ENCODE results near the gene FAM181A.
A peak's percentile ranks its signal among the peaks of the same experiment; 100 is the strongest.

Gene FAM181A

GRCh38 chr14:93905623-93906022, 21.5 kb upstream of the FAM181A start:
- no peak for DNase-seq

DNA sequence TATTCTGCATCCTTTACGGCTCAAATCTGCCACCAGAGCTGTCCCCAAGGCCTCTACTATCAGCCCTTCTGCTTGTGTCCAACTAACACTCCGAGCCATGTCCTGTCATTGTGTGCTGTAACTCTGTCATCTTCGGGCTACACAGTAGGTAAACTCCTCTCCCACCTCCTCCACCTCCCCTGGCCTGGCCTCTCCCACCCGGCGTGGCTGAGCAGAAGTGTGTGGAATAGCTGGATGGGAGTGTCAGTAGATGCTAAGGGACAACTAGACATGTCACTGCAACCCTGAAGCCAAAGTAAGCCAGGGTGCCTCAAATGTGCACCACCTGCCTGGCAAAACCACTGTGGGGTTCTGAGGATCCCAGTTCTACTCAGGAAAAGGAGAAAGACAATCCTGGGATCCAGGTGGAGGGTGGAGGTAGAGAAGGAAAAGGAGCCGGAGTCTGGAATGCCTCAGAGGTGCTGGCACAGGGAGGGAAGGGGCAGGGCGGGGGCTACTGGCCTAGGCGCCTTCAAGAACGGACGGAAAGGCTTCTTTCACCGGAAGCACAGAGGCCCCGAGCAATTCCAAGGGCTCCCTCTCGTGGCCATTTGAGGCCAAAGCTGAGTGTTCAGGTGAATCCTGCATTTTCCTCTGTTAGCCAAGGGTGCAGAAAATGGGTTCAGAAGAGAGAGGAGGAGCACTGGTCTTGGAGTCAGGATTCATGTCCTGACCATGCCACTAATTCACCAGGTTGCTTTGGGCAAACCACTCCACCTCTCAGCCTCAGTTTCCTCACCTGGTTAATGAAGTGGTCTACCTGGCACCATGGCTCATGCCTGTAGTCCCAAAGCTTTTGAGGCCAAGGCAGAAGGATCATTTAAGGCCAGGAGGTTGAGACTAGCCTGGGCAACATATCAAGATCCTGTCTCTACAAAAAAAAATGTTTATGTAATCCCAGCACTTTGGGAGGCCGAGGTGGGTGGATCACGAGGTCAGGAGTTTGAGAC, 20.5 kb upstream of the FAM181A start:
- peak; percentile 29 to 50 for DNase-seq

GRCh38 chr14:93909429-93910128, 17.6 kb upstream of the FAM181A start:
- no peak for DNase-seq

DNA sequence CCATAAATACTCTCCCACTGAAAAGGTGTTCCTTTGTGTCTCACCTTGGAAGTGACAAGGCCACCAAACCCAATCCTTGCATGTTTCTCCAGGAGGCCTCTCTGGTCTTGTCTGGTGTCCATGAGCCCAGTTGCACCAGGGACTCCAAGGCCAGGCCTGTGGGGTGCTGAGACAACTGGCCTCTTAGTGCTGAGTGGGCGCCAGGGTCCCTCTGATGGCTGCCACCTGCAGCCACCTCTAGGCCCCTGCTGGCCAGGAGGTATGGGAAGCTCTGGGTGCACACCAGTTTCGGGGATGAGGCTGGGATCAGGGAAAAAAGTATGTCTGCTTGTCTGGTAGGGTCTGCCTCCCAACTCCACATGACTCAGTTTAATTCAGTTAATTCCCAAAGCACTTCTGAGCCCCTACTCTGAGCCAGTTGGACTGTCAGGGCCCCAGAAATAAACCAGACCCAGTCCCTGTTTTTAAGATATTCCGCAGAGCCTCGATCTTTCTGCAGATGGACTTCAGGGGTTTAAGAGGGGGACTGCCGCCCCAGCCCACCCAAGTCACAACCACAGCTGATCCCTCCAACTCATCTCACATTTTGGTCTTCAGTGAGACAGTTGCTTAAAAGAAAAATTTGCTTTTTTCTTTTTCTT, 15.0 kb upstream of the FAM181A start:
- DNase-seq, result no peak

DNA sequence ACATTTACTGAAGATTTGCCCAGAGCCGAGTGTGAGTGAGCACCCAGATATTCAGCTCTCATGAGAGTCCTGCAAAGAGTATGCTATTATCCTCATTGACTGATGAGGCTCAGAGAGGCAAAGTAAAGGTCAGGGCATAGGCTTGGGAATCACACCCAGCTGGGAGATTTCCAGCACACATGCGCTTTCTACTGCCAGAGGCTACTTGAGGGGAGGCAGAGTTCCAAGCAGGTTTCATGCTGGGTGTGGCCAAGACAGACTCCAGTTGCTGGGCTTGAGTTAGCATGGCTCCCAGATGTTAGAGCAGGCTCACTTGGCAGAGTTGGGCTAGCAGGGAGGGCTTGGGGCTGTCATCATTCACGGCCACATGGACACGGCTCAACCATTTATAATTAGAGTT, 14.4 kb upstream of the FAM181A start:
- no peak for DNase-seq

- DNase-seq, result no peak
Observed at GRCh38 chr14:93914278-93914677, 12.9 kb upstream of the FAM181A start.

- no peak for DNase-seq
Observed at GRCh38 chr14:93915070-93915705, 12.0 kb upstream of the FAM181A start.

DNA sequence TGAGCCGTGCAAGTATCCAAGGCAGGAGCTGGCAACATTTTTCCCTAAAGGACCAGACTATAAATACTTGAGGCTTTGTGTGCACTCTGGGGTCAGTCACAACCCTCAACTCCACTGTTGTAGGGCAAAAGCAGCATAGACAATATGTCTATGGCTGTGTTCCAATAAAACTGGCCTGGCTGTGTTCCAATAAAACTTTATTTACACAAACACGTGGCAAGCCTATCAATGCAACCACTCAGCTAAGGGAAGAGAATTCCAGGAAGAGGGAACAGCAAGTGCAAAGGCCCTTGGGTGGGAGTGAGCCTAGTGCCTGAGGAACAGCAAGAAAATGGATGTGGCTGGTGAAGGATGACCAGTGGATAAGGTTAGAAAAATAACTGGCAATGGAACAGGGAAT, 11.3 kb upstream of the FAM181A start:
- DNase-seq, result no peak

GRCh38 chr14:93916498-93916897, 10.6 kb upstream of the FAM181A start:
- no peak for DNase-seq

GRCh38 chr14:93917141-93917540, 10.0 kb upstream of the FAM181A start:
- DNase-seq, result no peak

- DNase-seq, result no peak
Observed at GRCh38 chr14:93921001-93921806, 5.9 kb upstream of the FAM181A start.

GRCh38 chr14:93923626-93924025, 3.5 kb upstream of the FAM181A start:
- no peak for DNase-seq

DNA sequence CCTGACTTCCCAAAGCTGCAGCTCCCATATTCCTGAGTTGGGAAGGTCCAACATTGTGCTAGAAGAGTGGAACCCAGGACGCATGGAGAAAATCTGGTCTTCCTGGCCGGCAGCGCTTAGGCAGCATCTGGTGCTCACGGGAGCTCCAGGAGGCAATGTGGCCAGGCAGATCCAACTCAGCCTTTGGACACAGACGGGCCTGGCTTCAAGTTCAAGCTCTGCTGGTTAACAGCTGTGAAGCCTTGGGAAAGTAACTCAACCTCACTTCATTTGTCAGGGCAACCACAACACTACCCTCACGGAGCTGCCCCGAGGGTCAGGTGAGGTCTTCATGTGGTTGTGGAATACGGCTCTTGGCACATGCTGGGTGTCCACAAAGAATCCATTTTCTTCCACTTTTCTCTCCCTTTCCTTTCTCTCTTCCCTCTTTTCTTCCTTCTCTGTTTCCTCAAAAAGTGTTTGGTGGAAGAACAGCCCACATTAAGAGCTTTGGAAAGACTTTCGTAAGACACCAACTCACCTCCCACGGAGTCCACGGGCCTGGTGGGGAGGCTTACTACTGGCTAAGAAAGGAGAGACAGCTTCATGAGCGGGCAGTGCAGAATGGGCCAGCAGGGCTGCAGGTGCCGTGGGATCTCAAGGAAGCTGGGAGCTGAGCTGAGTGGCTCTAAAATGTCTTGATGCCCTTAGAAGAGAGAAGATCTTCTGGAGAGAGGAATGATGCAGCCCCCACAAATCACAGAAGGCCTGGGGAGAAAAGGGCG, 2.4 kb upstream of the FAM181A start:
- DNase-seq, result no peak

DNA sequence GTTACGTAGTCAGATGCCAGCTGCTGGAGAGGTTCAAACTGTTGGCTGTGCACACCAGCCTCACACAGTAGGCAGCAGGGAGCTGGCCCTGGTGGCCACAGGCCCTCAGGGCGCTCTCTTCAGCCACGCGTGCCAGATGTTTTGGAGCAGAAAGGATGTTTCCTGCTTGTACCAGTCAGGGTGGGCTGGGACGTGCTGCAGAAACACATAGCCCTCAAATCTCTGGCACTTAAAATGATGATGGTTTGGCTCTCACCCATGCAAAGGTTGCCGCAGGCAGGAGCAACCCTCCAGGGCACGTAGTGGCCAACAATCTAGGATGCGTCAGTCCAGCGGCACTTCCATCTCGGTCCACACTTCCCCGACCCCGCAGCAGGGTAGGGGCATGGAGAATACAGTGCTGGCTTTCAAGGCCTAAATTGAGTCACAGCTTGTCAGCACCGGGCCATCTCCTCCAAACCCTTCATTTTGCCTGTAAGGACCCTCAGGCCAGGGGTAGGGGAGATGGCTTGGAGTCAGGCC, 1.7 kb upstream of the FAM181A start:
- no peak for DNase-seq

GRCh38 chr14:93926245-93926872, 785 bp upstream of the FAM181A start:
- DNase-seq, result no peak

DNA sequence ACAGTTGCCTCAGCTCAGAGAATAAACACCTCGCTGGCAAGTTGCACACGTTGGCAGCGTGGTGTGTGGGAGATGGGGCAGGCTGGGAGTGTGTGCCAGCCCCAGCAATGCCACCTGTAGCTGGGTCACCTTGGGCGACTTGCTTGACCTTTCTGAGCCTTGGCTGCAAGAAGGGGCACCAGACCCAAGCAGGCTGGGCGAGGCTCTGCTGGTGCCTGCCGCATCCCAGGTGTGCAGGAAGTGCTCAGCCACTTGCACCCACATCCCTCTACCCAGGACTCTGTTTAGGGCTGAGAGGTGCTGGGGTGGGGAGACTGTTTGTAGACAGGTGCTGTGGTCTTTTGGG, 629 bp downstream of the FAM181A start:
- no peak for DNase-seq

DNA sequence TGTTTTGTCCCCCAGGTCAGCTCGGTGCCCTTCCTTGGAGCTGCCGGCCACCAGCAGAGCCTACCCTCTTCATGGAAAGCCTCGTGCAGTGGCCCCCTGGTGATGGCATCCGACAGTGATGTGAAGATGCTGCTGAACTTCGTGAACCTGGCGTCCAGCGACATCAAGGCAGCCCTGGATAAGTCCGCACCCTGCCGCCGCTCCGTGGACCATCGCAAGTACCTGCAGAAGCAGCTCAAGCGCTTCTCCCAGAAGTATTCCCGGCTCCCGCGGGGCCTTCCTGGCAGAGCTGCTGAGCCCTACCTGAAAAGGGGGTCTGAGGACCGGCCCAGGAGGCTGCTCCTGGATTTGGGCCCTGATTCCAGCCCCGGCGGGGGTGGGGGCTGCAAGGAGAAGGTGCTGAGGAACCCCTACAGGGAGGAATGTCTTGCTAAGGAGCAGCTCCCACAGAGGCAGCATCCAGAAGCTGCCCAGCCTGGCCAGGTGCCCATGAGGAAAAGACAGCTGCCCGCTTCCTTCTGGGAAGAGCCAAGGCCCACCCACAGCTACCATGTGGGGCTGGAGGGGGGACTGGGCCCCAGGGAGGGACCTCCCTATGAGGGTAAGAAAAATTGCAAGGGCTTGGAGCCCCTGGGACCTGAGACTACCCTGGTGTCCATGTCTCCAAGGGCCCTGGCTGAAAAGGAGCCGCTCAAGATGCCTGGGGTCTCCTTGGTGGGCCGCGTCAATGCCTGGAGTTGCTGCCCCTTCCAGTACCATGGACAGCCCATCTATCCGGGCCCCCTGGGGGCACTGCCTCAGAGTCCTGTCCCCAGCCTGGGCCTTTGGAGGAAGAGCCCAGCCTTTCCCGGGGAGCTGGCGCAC, 1.3 kb downstream of the FAM181A start:
- no peak for DNase-seq

DNA sequence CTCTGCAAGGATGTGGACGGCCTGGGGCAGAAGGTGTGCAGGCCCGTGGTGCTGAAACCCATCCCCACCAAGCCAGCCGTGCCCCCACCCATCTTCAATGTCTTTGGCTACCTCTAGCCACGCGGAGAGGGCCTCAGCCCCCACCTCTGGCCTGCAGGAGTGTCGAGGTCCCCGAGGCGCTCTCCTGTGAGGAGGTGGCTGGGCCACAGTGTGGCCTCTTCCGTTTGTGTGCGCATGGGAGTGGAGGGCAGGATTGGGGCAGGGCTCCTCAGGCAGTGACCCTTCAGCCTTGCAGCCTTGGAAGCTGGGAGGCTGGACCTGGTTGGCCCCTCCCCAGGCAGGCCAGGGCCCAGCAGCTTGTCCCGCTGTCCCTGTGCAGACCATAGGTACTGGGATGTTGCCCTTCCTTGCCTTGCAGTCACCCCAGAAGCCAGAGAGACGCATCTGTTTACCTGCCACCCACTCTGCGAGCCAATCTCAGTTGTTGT, 1.9 kb downstream of the FAM181A start:
- no peak for DNase-seq

GRCh38 chr14:93929657-93930056, 2.5 kb downstream of the FAM181A start:
- DNase-seq, result no peak

Data from CD4-positive, alpha-beta T cell treated with Interleukin-4 for 1 hour (primary cell).